Esophagus muscularis mucosa (tissue), 4 donors: ENCODE results near the gene RNF8. TPM values are rescaled to one million over a fixed set of nuclear protein-coding genes. Genes with fewer than 3 reads are reported as not detected.

Experiments
- DNase-seq: peaks from one replicate; pipeline ENCODE4 v3.0.0-alpha.2; 2017; ENCODE audit errors: extremely low spot score
- H3K27ac ChIP-seq, 4 donors: fragments of 200-600 bp; sonication (generic); replicated peaks in 1 of 4; 1 replicate in 3 of 4; 2 replicates in 1 of 4; pipeline ENCODE4 v1.5.1; 2016 to 2019; ENCODE audit warnings: mild to moderate bottlenecking in 1 of 4
- H3K27me3 ChIP-seq, 4 donors: fragments of 200-600 bp; sonication (generic); one replicate each; pipeline versions ENCODE4 v1.5.1 to v1.6.0; 2016 to 2019
- H3K36me3 ChIP-seq, 4 donors: fragments of 200-600 bp; sonication (generic); one replicate each; pipeline ENCODE4 v1.5.1; 2016 to 2019
- H3K4me1 ChIP-seq, 4 donors: fragments of 200-600 bp; sonication (generic); one replicate each; pipeline ENCODE4 v1.5.1; 2016 to 2019
- H3K4me3 ChIP-seq, 4 donors: fragments of 200-600 bp; sonication (generic); 1 replicate in 2 of 4; 2 replicates in 2 of 4; pipeline ENCODE4 v1.5.1; 2016 to 2019; ENCODE audit warnings: mild to moderate bottlenecking in 4 of 4, moderate library complexity in 1 of 4
- H3K9me3 ChIP-seq, 4 donors: fragments of 200-600 bp; sonication (generic); 1 replicate in 3 of 4; 2 replicates in 1 of 4; pipeline ENCODE4 v1.5.1; 2016 to 2019
- EP300 ChIP-seq: sonication (generic); formaldehyde crosslinking; IDR thresholded peaks from one replicate; pipeline ENCODE4 v1.6.1; 2017; ENCODE audit warnings: antibody characterized with exemption
- POLR2A ChIP-seq: fragments of 450-650 bp; IDR thresholded peaks from one replicate; pipeline ENCODE4 v1.6.1; 2017; ENCODE audit warnings: antibody characterized with exemption, moderate library complexity, mild to moderate bottlenecking, low read depth
- POLR2AphosphoS5 ChIP-seq, 2 donors: sonication (generic); formaldehyde crosslinking; IDR thresholded peaks; one replicate each; pipeline ENCODE4 v1.6.1; 2017; ENCODE audit warnings: antibody characterized with exemption in 2 of 2
- WGBS: methylation state at CpG from one replicate; pipeline ENCODE4 v1.1.5; 2018; 5-methylcytosine and 5-hydroxymethylcytosine counted together
- intact Hi-C: fragments of 100-400 bp; cut with DNase I; formaldehyde crosslinking; loops from one replicate; pipeline ENCODE4 v1.15.1; 2023
- total RNA-seq, 4 donors: library from RNA; depleted of rRNA; stranded (reverse); fragments of >200 nt; gene quantifications; one replicate each; pipeline versions ENCODE4 v1.1.0 to v1.2.1, GENCODE V29; 2016
- TF ChIP-seq, protein P1 (sequence below), 3 experiments: fragments of 200-600 bp in 2 of 3; fragments of 450-650 bp in 1 of 3; sonication (generic) in 2 of 3; IDR thresholded peaks; one replicate each; pipeline ENCODE4 v1.5.1; 2017 to 2019; ENCODE audit warnings: antibody characterized with exemption in 3 of 3, mild to moderate bottlenecking in 2 of 3, moderate library complexity in 1 of 3

RNF8 gene
- total RNA-seq, 4 donors from 2014 or later: 14.7 to 19.9 (median 18.3) TPM

DNA sequence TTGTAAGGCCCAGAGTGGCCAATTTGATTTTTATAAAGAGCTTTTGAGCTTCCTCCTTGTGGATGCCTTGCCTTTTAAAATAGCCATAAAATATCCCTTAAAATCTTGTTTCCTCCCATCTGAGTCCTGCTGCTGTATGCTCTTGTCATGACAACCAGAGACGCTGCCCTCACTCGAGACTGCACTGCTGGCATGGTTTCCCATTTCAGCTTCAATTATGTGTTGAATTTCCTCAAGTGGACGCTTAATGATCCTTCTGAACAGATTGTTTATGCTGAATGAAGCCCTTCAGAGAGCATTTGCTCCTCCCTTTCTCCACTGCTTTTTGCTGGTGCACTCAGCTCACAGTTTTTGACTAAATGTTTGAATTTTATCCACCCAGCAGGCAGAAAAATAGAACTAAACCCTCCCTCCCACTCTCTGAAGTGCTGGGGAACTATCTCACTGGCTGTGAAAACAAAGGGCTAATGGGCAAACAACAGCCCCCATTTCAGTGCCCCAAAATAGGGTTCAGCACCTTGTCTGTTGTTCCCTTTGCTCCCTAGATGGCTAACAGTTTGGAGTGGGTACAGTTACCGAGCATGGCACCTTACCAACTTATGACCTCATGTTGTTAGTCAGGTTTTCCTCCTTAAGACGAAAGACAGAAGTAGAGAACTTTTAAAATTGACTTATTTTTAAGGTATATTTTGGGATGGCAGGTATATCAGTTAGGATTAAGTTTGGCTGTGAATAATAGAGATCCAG is 45.5 kb upstream of the RNF8 start:
- H3K4me3 ChIP-seq: no peak overlapping the region
- H3K9me3 ChIP-seq: no peaks in the 10 kb centered on the region
- peak overlapping the region; percentile 50 to 67 (median 60) for H3K27ac ChIP-seq
- H3K36me3 ChIP-seq: peaks cover 7 to 29% (median 16%) of the 10 kb centered on the region in 4 donors
- no peaks in the 10 kb centered on the region for H3K27me3 ChIP-seq
- TF ChIP-seq, protein P1, sequence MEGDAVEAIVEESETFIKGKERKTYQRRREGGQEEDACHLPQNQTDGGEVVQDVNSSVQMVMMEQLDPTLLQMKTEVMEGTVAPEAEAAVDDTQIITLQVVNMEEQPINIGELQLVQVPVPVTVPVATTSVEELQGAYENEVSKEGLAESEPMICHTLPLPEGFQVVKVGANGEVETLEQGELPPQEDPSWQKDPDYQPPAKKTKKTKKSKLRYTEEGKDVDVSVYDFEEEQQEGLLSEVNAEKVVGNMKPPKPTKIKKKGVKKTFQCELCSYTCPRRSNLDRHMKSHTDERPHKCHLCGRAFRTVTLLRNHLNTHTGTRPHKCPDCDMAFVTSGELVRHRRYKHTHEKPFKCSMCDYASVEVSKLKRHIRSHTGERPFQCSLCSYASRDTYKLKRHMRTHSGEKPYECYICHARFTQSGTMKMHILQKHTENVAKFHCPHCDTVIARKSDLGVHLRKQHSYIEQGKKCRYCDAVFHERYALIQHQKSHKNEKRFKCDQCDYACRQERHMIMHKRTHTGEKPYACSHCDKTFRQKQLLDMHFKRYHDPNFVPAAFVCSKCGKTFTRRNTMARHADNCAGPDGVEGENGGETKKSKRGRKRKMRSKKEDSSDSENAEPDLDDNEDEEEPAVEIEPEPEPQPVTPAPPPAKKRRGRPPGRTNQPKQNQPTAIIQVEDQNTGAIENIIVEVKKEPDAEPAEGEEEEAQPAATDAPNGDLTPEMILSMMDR (IDR thresholded peaks at IDR 0.05): no peak
- TF ChIP-seq POLR2AphosphoS5 (IDR thresholded peaks at IDR 0.05) (no peak), EP300 (no peak), POLR2A (no peak)
- intact Hi-C loops: no loop called here
- DNase-seq: no peak
- H3K4me1 ChIP-seq: peaks cover 13 to 20% (median 17%) of the 10 kb centered on the region in 4 donors
- WGBS: 51% methylated on average over 5 of the region's 5 CpGs

DNA sequence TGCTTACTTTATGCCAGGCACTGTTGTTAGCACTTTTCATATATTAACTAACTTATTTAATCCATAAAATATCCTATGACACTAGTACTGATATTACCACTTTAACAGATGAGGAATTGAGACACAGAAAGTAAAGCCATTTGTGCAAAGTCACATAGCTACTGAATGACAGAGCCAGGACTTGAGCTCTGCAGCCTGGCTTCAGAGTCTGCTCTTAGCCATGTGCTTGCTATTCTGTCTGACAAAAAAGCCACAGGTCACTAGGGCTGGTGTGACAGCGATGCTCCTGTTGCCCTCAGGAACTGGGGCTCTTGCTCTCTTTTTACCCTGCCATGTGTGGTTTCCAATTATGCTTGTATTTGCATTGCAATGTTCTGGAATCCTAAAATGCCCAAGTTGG is 44.7 kb upstream of the RNF8 start:
- 100% methylated on average over 1 of the region's 1 CpG for WGBS

DNA sequence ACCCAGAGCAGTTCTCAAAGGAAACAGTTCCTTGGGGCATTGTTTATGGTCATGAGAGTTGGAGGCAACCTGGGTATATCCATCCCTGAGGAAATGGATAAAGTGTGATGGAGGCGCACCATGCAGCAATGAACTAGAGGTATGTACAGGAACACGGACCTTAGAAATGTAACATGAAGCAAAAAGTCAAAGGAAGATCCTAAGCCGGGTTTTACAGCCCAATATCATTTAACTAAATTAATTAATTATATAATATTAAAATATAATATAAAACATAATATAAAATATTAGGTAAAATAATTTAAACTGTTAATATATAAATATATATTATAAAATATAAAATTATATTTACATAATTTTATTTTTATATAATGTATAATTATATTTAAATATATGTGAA is 44.1 kb upstream of the RNF8 start:
- peaks cover 19 to 34% (median 24%) of the 10 kb centered on the region in 4 donors for H3K36me3 ChIP-seq
- intact Hi-C loops: no loop called here
- no peaks in the 10 kb centered on the region for H3K9me3 ChIP-seq
- TF ChIP-seq EP300 (no peak), POLR2A (no peak), POLR2AphosphoS5 (IDR thresholded peaks at IDR 0.05) (no peak)
- TF ChIP-seq, protein P1 (IDR thresholded peaks at IDR 0.05): no peak
- WGBS: 96% methylated on average over 3 of the region's 3 CpGs
- H3K27ac ChIP-seq: no peak overlapping the region
- peaks cover 13 to 20% (median 17%) of the 10 kb centered on the region in 4 donors for H3K4me1 ChIP-seq
- H3K4me3 ChIP-seq: no peak overlapping the region
- no peak for DNase-seq
- H3K27me3 ChIP-seq: no peaks in the 10 kb centered on the region

More for the DNA sequence above, 44.7 kb upstream of the RNF8 start:
- H3K36me3 ChIP-seq: peaks cover 13 to 29% (median 20%) of the 10 kb centered on the region in 4 donors
- TF ChIP-seq, protein P1 (IDR thresholded peaks at IDR 0.05): no peak
- TF ChIP-seq POLR2A (no peak), EP300 (no peak), POLR2AphosphoS5 (IDR thresholded peaks at IDR 0.05) (no peak)
- H3K27me3 ChIP-seq: no peaks in the 10 kb centered on the region
- intact Hi-C loops: no loop called here
- no peak for DNase-seq
- no peak overlapping the region for H3K4me3 ChIP-seq
- no peaks in the 10 kb centered on the region for H3K9me3 ChIP-seq
- H3K4me1 ChIP-seq: peaks cover 13 to 20% (median 17%) of the 10 kb centered on the region in 4 donors
- peak overlapping the region in 2 of 4 donors; percentile 50 to 64 for H3K27ac ChIP-seq

DNA sequence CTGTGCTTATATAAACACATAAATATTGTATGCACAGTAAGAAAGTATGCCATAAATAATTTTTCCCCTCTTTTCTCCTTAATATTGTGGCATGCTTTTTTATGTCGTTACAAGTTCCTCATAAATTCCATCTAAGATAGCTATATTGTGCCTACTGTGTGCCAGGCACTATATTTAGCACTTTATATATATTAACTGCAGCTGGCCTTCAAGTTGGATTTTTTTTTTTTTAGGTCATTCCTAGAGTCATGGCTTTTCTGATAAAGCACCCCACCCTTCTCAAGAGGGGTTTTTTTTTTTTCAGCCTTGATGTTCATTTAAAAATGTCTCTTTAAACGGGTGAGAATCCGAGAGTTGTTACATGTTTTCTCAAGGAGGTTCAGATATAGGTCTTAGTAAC is 42.8 kb upstream of the RNF8 start:
- H3K27me3 ChIP-seq: no peaks in the 10 kb centered on the region
- H3K27ac ChIP-seq: no peak overlapping the region
- 91% methylated on average over 3 of the region's 3 CpGs for WGBS
- intact Hi-C loops: no loop called here
- TF ChIP-seq, protein P1 (IDR thresholded peaks at IDR 0.05): no peak
- no peak for TF ChIP-seq EP300
- no peak for TF ChIP-seq POLR2A
- DNase-seq: no peak
- peaks cover 20 to 43% (median 34%) of the 10 kb centered on the region in 4 donors for H3K36me3 ChIP-seq
- no peak overlapping the region for H3K4me3 ChIP-seq
- H3K9me3 ChIP-seq: no peaks in the 10 kb centered on the region
- H3K4me1 ChIP-seq: peaks cover 13 to 20% (median 17%) of the 10 kb centered on the region in 4 donors
